Ascending aorta (tissue), 2 donors: ENCODE measurements around the gene RXRA. TPM values are rescaled to one million over a fixed set of nuclear protein-coding genes. Genes with fewer than 3 reads are reported as not detected.
A peak's percentile ranks its signal among the peaks of the same experiment; 100 is the strongest.

Source experiments
- DNase-seq, 2 donors: peaks; one replicate each; pipeline ENCODE4 v3.0.0-alpha.2; 2019; ENCODE audit warnings: low spot score in 2 of 2
- H3K27ac ChIP-seq, 2 donors: fragments of 200-600 bp; sonication (generic); one replicate each; pipeline ENCODE4 v1.5.1; 2016 to 2017; ENCODE audit warnings: mild to moderate bottlenecking in 1 of 2
- H3K27me3 ChIP-seq: fragments of 200-600 bp; sonication (generic); one replicate; pipeline ENCODE4 v1.5.1; 2017
- H3K36me3 ChIP-seq, 2 donors: fragments of 200-600 bp; sonication (generic); one replicate each; pipeline ENCODE4 v1.5.1; 2016
- H3K4me1 ChIP-seq, 2 donors: fragments of 200-600 bp; sonication (generic); one replicate each; pipeline ENCODE4 v1.5.1; 2016 to 2017; ENCODE audit warnings: mild to moderate bottlenecking in 1 of 2
- H3K4me3 ChIP-seq, 2 donors: fragments of 200-600 bp; sonication (generic); one replicate each; pipeline ENCODE4 v1.5.1; 2016 to 2017; ENCODE audit warnings: mild to moderate bottlenecking in 1 of 2
- H3K9me3 ChIP-seq, 2 donors: fragments of 200-600 bp; sonication (generic); one replicate each; pipeline ENCODE4 v1.5.1; 2016
- intact Hi-C: fragments of 100-400 bp; cut with DNase I; formaldehyde crosslinking; loops from one replicate; pipeline ENCODE4 v1.15.1; 2023
- total RNA-seq: library from RNA; depleted of rRNA; stranded (reverse); fragments of >200 nt; gene quantifications from one replicate; pipeline ENCODE4 v1.1.0, GENCODE V29; 2016
- TF ChIP-seq, protein P1 (sequence below), 3 experiments: fragments of 200-600 bp in 2 of 3; fragments of 450-650 bp in 1 of 3; sonication (generic) in 2 of 3; IDR thresholded peaks; one replicate each; pipeline ENCODE4 v1.5.1; 2016 to 2019; ENCODE audit warnings: antibody characterized with exemption in 3 of 3, mild to moderate bottlenecking in 1 of 3, moderate library complexity in 1 of 3

Gene RXRA
- total RNA-seq, 1 donor from 2014 or later = 64.1 TPM

DNA sequence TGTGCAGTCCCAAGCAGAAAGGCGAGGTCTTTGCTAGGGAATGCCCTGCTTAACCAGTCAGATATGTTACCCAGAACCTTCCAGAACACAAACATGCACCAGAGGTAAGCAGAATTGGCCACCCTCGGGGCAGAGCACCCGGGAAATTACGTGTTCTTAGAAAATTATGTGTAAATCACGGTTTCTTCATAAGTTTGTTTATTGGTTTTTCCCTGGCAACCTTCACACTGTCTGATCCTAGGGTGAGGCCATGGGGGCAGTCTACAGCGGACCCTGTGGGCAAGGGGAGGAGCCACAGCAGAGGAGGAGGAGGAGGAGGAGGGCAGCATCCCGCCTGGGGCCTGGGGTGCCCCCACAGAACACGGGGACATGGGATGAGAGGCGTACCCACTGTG, 31.4 kb downstream of the RXRA start:
- Histone ChIP-seq H3K27ac (no peak overlapping the region), H3K36me3 (no peaks in the 10 kb centered on the region), H3K27me3 (no peaks in the 10 kb centered on the region), H3K4me3 (no peak overlapping the region), H3K4me1 (peaks cover 26 to 56% of the 10 kb centered on the region in 2 donors), H3K9me3 (no peaks in the 10 kb centered on the region)
- intact Hi-C loops = loop anchor here (1.0 kb wide), 1 partner anchor 28 kb away; no protein-coding TSS in a partner anchor
- no peak for DNase-seq
- TF ChIP-seq, protein P1, sequence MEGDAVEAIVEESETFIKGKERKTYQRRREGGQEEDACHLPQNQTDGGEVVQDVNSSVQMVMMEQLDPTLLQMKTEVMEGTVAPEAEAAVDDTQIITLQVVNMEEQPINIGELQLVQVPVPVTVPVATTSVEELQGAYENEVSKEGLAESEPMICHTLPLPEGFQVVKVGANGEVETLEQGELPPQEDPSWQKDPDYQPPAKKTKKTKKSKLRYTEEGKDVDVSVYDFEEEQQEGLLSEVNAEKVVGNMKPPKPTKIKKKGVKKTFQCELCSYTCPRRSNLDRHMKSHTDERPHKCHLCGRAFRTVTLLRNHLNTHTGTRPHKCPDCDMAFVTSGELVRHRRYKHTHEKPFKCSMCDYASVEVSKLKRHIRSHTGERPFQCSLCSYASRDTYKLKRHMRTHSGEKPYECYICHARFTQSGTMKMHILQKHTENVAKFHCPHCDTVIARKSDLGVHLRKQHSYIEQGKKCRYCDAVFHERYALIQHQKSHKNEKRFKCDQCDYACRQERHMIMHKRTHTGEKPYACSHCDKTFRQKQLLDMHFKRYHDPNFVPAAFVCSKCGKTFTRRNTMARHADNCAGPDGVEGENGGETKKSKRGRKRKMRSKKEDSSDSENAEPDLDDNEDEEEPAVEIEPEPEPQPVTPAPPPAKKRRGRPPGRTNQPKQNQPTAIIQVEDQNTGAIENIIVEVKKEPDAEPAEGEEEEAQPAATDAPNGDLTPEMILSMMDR (IDR thresholded peaks at IDR 0.05) = no peak

DNA sequence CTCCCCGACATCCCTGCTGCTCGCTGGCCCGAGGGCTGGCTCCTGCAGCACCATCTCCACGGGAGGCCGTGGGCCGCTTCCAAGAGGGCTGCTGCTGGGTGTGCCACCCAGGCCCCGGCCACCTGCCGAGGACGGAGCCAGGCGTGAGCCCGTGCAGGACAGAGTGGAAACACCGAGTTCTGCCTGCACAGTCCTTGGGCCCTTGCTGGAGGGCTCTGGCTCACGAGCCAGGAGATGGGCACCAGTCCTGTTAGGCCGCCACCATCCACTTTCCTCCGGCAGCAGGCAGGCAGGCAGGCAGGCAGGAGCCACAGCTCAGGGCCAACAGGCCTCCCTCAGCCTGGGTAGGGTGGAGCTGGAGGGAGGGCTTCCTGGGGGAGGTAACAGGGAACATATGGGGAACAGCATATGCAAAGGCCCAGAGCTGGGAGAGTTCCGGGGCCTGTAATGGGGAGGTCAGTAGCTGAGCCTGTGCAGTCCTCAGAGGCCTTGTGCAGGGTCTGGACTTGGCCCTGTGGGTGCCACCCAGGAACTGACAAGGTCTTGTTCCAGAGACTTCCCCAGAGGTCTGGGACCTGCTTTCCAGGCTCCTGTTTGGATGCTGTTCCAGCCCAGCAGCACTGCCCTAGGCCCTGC, 31.9 kb downstream of the RXRA start:
- DNase-seq = no peak
- intact Hi-C loops = loop anchor here (1.0 kb wide), 1 partner anchor 29 kb away; no protein-coding TSS in a partner anchor
- Histone ChIP-seq H3K27me3 (no peaks in the 10 kb centered on the region), H3K36me3 (no peaks in the 10 kb centered on the region), H3K4me3 (no peak overlapping the region), H3K4me1 (peaks cover 26 to 56% of the 10 kb centered on the region in 2 donors), H3K27ac (peak overlapping the region in 1 of 2 donors; percentile 72), H3K9me3 (no peaks in the 10 kb centered on the region)
- TF ChIP-seq, protein P1 (IDR thresholded peaks at IDR 0.05) = no peak

DNA sequence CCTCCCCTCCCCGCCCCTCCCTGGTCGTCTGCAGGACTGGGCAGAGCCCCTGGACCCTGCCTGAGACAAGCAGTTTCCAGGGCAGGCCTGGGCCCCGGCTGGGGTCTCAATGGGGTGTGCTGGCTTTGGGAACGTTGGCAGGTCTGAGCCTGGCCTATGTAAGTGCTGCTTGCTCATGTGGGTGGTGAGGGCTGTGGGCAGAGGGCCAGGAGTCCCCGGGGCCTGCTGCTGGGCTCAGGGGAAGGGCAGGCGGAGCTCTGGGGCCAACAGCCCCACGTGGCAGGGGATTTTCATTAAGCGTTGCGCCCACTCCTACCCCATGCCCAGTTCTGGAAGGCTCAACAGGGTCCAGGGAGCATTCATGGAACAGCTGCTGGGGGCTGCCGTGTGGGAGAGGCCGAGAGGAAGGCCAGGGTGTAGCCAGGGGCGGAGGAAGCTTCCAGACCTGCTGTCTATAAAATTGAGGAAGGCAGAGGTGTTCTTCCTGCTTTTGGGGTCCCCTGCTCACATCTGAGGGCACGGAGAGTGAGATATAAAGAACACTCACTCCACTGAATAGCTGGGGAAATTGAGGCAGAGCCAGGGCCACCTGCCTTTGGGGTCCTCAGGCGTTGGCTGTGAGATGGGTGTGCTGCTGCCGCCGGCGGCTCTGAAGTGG, 32.5 kb downstream of the RXRA start:
- no peaks in the 10 kb centered on the region for H3K9me3 ChIP-seq
- H3K4me3 ChIP-seq = no peak overlapping the region
- H3K36me3 ChIP-seq = no peaks in the 10 kb centered on the region
- peak overlapping the region in 1 of 2 donors; percentile 72 for H3K27ac ChIP-seq
- intact Hi-C loops = loop anchor here (1.0 kb wide), 1 partner anchor 29 kb away; no protein-coding TSS in a partner anchor
- TF ChIP-seq, protein P1 (IDR thresholded peaks at IDR 0.05) = no peak
- H3K27me3 ChIP-seq = no peaks in the 10 kb centered on the region
- no peak for DNase-seq
- H3K4me1 ChIP-seq = peaks cover 26 to 56% of the 10 kb centered on the region in 2 donors

DNA sequence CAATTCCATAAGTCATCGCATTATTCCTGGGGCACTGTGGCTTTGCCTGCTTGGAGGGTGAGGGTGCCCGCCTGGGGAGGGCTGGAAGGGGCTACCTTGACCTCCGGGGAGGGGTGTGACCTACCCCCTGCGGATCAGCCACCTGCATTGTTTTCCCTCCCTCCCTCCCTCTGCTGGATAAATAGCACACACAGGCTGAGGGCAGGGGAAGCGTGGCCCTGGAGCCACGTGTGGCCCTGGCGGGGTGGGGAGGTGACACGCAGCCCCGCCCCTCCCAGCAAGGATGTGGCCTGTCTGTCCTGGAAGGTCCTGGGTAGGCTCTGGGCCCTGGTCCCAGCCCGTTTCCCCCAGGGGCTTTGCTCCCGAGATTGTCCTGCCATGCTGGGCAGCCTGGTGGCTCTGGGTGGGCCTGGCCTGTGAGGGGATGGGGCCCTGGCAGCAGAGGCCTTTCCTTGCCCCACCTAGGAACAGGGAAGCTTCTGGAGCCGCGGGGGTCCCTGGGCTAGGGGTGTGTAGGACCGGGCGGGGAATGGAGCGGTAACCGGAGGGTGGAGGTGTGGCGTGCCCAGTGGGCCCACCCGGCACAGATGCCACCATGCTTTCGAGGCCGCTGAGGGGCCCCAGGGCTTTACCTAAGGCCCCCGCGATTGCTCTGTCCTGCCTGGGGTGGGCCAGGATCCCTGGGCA, 33.4 kb downstream of the RXRA start:
- peak overlapping the region; percentile 72 to 86 for H3K27ac ChIP-seq
- H3K27me3 ChIP-seq = no peaks in the 10 kb centered on the region
- DNase-seq = no peak
- H3K9me3 ChIP-seq = no peaks in the 10 kb centered on the region
- intact Hi-C loops = no loop called here
- no peak overlapping the region for H3K4me3 ChIP-seq
- peaks cover 26 to 59% of the 10 kb centered on the region in 2 donors for H3K4me1 ChIP-seq
- TF ChIP-seq, protein P1 (IDR thresholded peaks at IDR 0.05) = no peak
- H3K36me3 ChIP-seq = no peaks in the 10 kb centered on the region

DNA sequence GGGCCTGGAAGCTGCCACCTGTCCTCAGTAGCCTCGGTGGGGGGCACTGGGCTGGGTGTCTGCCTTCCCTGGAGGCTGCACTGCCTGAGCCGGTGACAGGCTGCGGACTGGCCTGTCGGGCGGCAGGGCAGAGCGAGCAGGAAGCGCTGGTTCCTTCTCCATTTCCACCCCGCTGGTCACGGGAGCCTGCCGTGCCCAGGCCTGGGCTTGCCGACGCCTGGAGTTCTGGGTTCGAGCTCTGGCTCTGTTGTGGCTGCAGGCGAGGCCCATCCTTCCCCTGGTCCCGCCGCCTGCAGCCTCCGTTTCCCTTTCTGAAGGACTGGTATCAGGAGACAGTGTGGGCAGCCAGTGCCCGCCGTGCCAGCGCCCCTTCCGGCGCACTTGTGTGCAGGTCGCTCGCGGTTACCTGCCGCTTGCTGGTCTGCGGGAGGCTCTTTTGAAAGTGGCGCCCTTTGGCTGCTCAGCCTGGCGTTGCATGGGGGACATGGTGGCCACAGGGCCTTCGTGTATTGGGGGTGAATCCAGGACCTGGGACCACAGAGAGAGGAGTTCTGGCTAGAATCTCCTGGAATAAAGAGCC, 34.0 kb downstream of the RXRA start:
- H3K27me3 ChIP-seq = no peaks in the 10 kb centered on the region
- peak overlapping the region in 1 of 2 donors; percentile 16 for H3K4me3 ChIP-seq
- H3K36me3 ChIP-seq = no peaks in the 10 kb centered on the region
- TF ChIP-seq, protein P1 (IDR thresholded peaks at IDR 0.05) = no peak
- no peaks in the 10 kb centered on the region for H3K9me3 ChIP-seq
- intact Hi-C loops = no loop called here
- H3K4me1 ChIP-seq = peaks cover 26 to 62% of the 10 kb centered on the region in 2 donors
- no peak for DNase-seq
- peak overlapping the region; percentile 72 to 86 for H3K27ac ChIP-seq
